Measurements from ENCODE around the gene RAB11FIP3. TPM values are rescaled to one million over a fixed set of nuclear protein-coding genes. Genes with fewer than 3 reads are reported as not detected.

Gene RAB11FIP3
- total and polyA plus RNA-seq, 9 donors: 18.0 to 58.1 (median 38.1) TPM

- Histone ChIP-seq H3K4me1 (ENCODE audit: insufficient read depth) (no peaks in the 10 kb centered on the region), H3K36me3 (no peaks in the 10 kb centered on the region), H3K9me3 (no peaks in the 10 kb centered on the region), H3K4me3 (no peak overlapping the region), H3K27me3 (no peaks in the 10 kb centered on the region), H3K27ac (no peak overlapping the region)
- 95 to 97% (median 95%) methylated on average over 6 of the region's 6 CpGs for WGBS, 3 donors
- intact Hi-C loops (cut with DNase I): no loop called here
- DNase-seq: no peak
- TF ChIP-seq CTCF (IDR thresholded peaks at IDR 0.05) (no peak), EP300 (IDR thresholded peaks at IDR 0.05) (no peak), POLR2A (IDR thresholded peaks at IDR 0.05) (no peak)
Measured at GRCh38 chr16:441447-441846, 16.0 kb downstream of the RAB11FIP3 start.

- DNase-seq: no peak
- Histone ChIP-seq H3K4me3 (no peak overlapping the region), H3K9me3 (no peaks in the 10 kb centered on the region), H3K4me1 (ENCODE audit: insufficient read depth) (no peaks in the 10 kb centered on the region), H3K36me3 (no peaks in the 10 kb centered on the region), H3K27me3 (no peaks in the 10 kb centered on the region), H3K27ac (no peak overlapping the region)
- WGBS, 3 donors: 81 to 84% (median 82%) methylated on average over 6 of the region's 6 CpGs
- intact Hi-C loops (cut with DNase I): no loop called here
- no peak for TF ChIP-seq CTCF (IDR thresholded peaks at IDR 0.05)
- TF ChIP-seq POLR2A (IDR thresholded peaks at IDR 0.05): no peak
- no peak for TF ChIP-seq EP300 (IDR thresholded peaks at IDR 0.05)
Measured at GRCh38 chr16:442976-443375, 17.5 kb downstream of the RAB11FIP3 start.

- Histone ChIP-seq H3K27ac (no peak overlapping the region), H3K9me3 (no peaks in the 10 kb centered on the region), H3K36me3 (no peaks in the 10 kb centered on the region), H3K4me1 (ENCODE audit: insufficient read depth) (no peaks in the 10 kb centered on the region), H3K4me3 (no peak overlapping the region), H3K27me3 (no peaks in the 10 kb centered on the region)
- TF ChIP-seq POLR2A (IDR thresholded peaks at IDR 0.05) (no peak), CTCF (IDR thresholded peaks at IDR 0.05) (no peak), EP300 (IDR thresholded peaks at IDR 0.05) (no peak)
- intact Hi-C loops (cut with DNase I): no loop called here
- WGBS, 3 donors: 92 to 94% (median 93%) methylated on average over 10 of the region's 10 CpGs
- no peak for DNase-seq
Measured at GRCh38 chr16:444027-444426, 18.6 kb downstream of the RAB11FIP3 start.

- H3K4me3 ChIP-seq: no peak overlapping the region
- H3K36me3 ChIP-seq: no peaks in the 10 kb centered on the region
- intact Hi-C loops (cut with DNase I): no loop called here
- WGBS, 3 donors: 82 to 89% (median 88%) methylated on average over 4 of the region's 4 CpGs
- no peaks in the 10 kb centered on the region for H3K4me1 ChIP-seq (ENCODE audit: insufficient read depth)
- DNase-seq: no peak
- no peak for TF ChIP-seq POLR2A (IDR thresholded peaks at IDR 0.05)
- TF ChIP-seq EP300 (IDR thresholded peaks at IDR 0.05): no peak
- TF ChIP-seq CTCF (IDR thresholded peaks at IDR 0.05): no peak
- no peaks in the 10 kb centered on the region for H3K9me3 ChIP-seq
- H3K27ac ChIP-seq: no peak overlapping the region
- no peaks in the 10 kb centered on the region for H3K27me3 ChIP-seq
Measured at GRCh38 chr16:445566-445965, 20.1 kb downstream of the RAB11FIP3 start.

- Histone ChIP-seq H3K27ac (no peak overlapping the region), H3K4me1 (ENCODE audit: insufficient read depth) (peaks cover 1% of the 10 kb centered on the region), H3K4me3 (no peak overlapping the region), H3K9me3 (no peaks in the 10 kb centered on the region), H3K36me3 (no peaks in the 10 kb centered on the region), H3K27me3 (no peaks in the 10 kb centered on the region)
- TF ChIP-seq CTCF (IDR thresholded peaks at IDR 0.05) (no peak), EP300 (IDR thresholded peaks at IDR 0.05) (no peak), POLR2A (IDR thresholded peaks at IDR 0.05) (no peak)
- WGBS, 3 donors: 79 to 87% (median 85%) methylated on average over 8 of the region's 8 CpGs
- DNase-seq: no peak
- intact Hi-C loops (cut with DNase I): no loop called here
Measured at GRCh38 chr16:450385-450784, 24.9 kb downstream of the RAB11FIP3 start.

All from ovary (tissue), 9 donors.